Subcutaneous adipose tissue (tissue), 4 donors: Measurements from ENCODE around the gene PHLDA1. TPM values are rescaled to one million over a fixed set of nuclear protein-coding genes. Genes with fewer than 3 reads are reported as not detected.

Experiments used
- CTCF ChIP-seq: fragments of 450-650 bp; IDR thresholded peaks from one replicate; pipeline ENCODE4 v1.5.1; 2016; ENCODE audit warnings: low read depth, mild to moderate bottlenecking, control low read depth, antibody characterized with exemption, moderate library complexity
- total RNA-seq, 4 donors: library from RNA; depleted of rRNA; stranded (reverse); fragments of >200 nt; gene quantifications; one replicate each; pipeline ENCODE4 v1.1.0, GENCODE V29; 2016

The PHLDA1 gene
- total RNA-seq, 4 donors from 2014 or later, result 9.0 to 41.6 (median 19.9) TPM

- TF ChIP-seq CTCF, result no peak
These were observed 18.1 kb upstream of the PHLDA1 start for GRCh38 chr12:76049575-76050251.

- TF ChIP-seq CTCF, result no peak
These were observed 16.2 kb upstream of the PHLDA1 start for GRCh38 chr12:76047742-76048141.

- no peak for TF ChIP-seq CTCF
These were observed 15.5 kb upstream of the PHLDA1 start for GRCh38 chr12:76047060-76047459.

- TF ChIP-seq CTCF, result no peak
These were observed 11.8 kb upstream of the PHLDA1 start for GRCh38 chr12:76043377-76043776.

GRCh38 chr12:76042147-76042546 lies 10.6 kb upstream of the PHLDA1 start:
- TF ChIP-seq CTCF, result no peak

- no peak for TF ChIP-seq CTCF
These were observed 9.8 kb upstream of the PHLDA1 start for GRCh38 chr12:76041406-76041805.

- TF ChIP-seq CTCF, result no peak
These were observed 8.9 kb upstream of the PHLDA1 start for GRCh38 chr12:76040461-76040860.
